HTERT RPE-1 (cell line): ENCODE measurements around the gene FNDC8.
"Not testable (repeated sequence)": the region's sequence is repeated elsewhere in the genome, so short reads cannot be mapped to it uniquely, and the experiment has no call there.

ENCODE experiments used
- in situ Hi-C: fragments of 300-500 bp; cut with MboI; formaldehyde crosslinking; loops from 4 replicates; pipeline ENCODE4 v1.14.3; 2020; ENCODE audit warnings: low sequenced_read_pairs

Gene FNDC8

DNA sequence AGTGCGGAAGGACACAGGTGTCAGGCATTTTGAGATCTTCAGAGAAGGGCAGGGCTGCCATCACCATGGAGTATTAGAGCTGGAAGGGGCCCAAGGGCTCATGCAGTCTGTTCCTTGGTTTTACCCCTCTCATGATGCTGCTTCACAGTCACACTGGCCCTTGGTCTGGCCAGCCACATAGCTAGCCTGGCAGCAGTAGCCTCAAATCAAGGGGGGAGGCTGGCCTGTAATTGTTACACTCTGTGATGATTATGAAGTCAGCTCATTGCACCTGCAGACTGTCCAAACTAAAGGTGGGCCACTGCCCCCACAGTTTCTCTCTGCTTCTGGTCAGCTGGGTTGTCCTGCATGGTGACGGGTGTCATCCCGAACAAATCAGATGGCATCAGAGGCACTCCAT lies at the start of gene FNDC8:
Gene FNDC8, plus strand, starts transcription at position 301 of the 400 bp plus-strand sequence. Its CDS starts 79 bp downstream, at position 380.
- in situ Hi-C loops = no loop called here

GRCh38 chr17:35073183-35073790 lies 48.1 kb upstream of the FNDC8 start:
- in situ Hi-C loops = no loop called here

DNA sequence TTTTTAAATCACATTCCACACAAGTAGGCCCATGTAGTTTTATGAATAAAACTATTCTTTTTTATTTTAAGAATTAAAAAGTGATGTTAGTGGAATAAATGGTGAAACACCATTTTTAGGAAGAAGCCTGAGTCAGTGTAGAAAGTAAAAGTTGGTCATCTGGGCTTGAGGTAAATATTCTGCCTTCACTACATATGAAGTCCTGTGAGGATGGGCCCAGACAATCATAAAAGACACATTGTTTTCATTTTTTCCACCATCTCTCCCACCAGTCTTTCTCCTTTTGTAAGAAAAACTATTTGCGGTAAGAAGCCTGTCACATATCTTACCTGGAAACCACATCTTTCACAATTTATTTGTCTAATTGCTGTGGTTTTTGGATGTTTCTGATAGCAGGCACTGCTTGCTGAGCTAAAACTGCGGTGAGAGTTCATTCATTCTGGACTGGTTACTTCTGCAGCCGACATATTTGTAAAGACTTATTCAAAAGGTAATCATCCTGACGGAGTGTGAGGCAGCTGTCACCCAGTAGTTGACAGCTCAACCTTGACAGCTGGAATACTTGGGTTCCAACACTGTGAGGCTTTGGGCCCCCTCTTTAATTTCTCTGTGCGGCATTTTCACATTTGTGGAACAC lies 47.3 kb upstream of the FNDC8 start:
- in situ Hi-C loops = no loop called here

DNA sequence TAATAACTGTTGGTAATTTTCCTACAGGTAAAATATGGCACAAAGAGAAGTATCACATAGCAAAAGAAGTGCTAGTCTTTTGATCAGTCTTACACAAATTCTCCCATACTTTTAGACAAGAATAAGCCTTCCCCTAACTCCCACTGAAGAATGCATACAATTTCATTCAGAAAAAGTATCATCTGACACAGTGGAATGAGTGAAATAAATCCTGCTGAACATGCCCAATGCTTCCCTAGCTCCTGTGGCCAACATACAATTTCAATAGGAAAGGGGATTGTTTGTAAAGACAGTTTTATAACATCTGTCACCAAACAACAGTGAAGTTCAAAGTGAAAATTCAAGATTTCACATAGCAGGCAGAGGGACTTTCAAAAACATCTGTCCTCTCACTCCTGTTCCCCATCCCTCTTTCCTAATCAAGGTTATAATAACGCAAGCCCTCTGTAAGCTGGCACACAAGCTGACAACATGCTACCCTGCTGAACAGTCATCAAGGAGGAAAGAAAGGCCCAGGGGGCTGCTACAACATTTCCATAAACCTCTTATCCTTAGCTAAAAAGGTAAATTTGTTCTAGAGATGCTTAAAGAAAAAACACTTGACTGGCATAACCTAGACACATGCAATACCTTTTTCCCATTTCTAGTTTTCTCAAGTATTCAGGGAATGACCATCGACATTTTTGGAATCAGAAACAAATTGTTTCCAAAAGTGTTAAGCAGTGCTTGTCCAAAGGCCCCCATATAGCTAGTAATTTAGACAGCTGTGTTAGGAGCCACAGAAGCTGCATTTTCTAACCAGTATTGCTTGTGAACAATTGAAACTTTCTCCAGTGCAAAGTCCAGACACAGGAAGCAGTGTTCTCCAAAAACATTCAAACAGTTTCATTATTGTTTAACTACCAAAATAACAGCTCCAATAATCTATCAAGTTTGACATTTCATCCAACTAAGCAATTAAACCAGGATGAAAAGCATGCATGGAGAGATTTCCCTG lies 46.4 kb upstream of the FNDC8 start:
- in situ Hi-C loops = no loop called here

- in situ Hi-C loops = no loop called here
Observed at GRCh38 chr17:35076874-35077273, 44.5 kb upstream of the FNDC8 start.

DNA sequence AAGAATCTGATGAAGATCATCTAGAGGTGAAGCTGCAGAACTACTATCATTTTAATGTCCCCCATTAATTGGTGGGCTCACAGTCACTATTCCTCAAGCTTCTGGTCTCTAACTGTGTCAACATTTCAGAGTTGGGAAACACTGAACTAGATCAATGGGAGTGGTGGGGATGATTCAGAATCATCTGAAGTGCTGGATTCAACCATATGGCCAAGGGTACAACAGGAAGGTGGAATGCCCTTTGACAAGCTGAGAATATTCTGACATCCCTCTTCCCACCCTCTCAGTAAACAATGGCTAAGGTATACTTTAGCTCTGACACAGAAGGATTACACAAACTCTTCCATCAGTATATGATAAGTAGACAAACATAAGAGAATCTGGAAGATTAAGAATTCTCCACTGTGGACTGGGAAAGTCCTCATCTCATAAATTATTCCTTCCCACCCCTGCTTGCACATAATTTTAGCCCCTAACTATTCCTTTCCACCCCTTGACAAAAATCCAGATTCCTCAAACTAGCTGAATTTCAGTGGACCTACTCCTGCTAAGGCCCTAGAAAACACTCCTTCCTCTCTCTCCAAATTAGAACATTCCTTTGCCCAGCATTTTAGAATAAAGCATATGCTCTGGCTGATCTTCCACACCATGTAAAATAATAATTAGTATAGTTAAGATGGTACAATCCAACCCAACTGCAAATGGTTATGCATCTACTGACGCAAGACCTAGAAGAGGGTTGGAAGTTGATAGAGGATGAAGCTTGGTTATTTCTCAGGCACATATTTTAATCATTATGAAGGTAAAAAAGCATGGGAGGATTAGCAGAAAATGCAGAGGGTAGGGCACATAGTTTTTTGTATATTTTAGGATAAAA lies 41.6 kb upstream of the FNDC8 start:
- in situ Hi-C loops = no loop called here

- in situ Hi-C loops = no loop called here
Observed at GRCh38 chr17:35080536-35080935, 40.9 kb upstream of the FNDC8 start.

DNA sequence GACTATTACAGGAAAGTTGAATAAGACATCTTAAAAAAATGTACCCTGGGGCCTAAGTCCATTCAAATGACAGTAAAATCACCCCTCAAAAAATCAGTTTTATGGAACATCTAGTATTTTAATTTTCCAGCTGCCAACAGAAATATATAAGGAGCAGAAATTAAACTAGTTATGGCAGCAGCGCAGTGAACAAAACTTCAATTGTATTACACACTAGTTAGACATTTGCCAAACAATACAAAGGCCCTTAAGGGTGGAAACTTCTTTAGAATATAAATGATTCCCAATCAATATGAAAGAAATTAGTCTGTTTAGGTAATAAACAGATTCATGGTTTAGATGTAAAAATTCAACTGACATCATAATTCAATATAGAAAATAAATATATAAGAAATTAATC lies 39.8 kb upstream of the FNDC8 start:
- in situ Hi-C loops = no loop called here

- in situ Hi-C loops = no loop called here
Observed at GRCh38 chr17:35082073-35082657, 39.2 kb upstream of the FNDC8 start.

- in situ Hi-C loops = no loop called here
Observed at GRCh38 chr17:35083071-35083470, 38.3 kb upstream of the FNDC8 start.

DNA sequence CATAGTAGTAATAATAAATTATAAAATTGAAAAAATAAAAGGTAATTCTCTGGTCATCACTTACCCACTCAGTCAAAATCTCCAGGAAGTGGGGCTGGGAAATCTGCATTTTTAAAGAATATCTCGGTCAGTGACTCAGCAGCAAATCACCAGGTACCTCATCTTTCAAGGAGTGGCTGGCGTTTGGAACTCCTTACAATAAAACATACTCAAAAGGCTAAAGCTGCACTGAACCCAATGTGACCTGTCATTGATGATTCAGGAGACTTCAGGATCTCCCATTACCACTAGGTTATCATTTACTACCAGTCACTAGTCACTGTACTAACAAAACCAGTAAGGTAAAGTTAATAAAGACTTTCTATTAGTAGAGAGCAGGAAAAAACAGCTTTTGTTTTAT lies 36.4 kb upstream of the FNDC8 start:
- in situ Hi-C loops = no loop called here

GRCh38 chr17:35086164-35086563 lies 35.3 kb upstream of the FNDC8 start:
- in situ Hi-C loops = no loop called here

DNA sequence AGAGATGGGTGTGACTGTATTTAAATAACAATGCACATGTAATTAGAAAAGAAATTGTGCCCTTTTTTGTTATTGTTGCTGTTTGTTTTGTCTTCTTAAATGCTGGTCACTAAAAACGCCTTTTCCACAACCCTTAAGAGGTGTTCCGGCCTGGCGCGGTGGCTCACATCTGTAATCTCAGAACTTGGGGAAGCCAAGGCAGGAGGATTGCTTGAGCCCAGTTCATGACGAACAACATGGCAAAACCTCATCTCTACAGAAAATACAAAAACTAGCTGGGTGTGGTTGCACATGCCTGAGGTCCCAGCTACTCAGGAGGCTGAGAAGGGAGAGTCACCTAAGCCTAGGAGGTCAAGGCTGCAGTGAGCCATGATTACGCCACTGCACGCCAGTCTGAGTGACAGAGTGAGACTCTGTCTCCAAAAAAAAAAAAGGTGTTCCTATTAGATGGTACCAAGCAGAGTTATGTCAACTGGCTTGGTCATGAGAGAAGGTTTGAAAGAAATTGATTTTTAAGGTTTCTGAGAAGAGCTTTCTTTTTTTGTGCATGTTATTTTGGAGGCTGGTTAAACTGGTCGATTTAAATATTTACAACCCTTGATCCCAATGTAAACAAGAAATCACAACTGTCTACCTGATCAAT lies 34.4 kb upstream of the FNDC8 start:
- in situ Hi-C loops = no loop called here

GRCh38 chr17:35087731-35088355 lies 33.6 kb upstream of the FNDC8 start:
- in situ Hi-C loops = no loop called here

- in situ Hi-C loops = no loop called here
Observed at GRCh38 chr17:35088356-35088880, 33.0 kb upstream of the FNDC8 start.

GRCh38 chr17:35088881-35089585 lies 32.4 kb upstream of the FNDC8 start:
- in situ Hi-C loops = no loop called here

DNA sequence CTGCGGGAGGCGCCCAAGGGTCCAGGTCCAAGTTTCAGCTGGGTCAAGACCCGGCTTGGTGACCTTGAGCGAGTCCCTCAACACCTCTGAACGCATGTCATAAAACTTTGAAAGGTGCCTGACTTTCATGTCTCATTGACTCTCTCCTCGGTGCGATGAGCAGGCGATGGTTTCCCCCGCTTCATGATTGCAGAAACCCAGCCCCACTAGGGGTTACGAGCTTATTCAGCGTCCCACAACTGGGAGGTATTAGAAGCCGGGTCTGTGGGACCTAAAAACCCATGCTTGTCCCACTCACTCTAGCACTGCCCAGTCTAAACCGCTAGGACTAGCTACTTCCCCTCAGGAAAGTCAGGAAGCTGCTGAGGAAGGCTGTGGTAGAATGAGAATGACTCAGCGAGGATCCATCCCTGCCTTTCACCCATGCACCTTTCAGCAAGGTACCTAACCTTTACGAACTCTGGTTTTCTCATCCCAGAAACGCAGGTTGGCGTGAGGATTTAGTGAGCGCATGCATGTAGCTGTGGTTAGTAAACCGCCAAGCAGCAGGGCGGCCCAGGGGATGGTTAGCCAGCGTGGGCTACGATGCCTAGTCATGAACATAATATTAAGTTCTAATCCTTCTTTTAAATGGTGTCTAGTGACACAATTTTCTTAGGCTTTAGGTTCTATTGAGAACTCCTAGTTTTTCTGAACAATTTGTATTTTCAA lies 31.7 kb upstream of the FNDC8 start:
- in situ Hi-C loops = no loop called here

GRCh38 chr17:35090707-35091106 lies 30.7 kb upstream of the FNDC8 start:
- in situ Hi-C loops = not testable (repeated sequence)
